PC-9 (cell line): ENCODE measurements around the gene RAMP1. TPM values are rescaled to one million over a fixed set of nuclear protein-coding genes. Genes with fewer than 3 reads are reported as not detected.

ENCODE experiments used
- BruUV-seq: library from RNA; stranded (reverse); fragments of 400-500 nt; replicated peaks from 2 replicates; lab custom pipeline; 2021; lab: Mats Ljungman, UMichigan
- CTCF ChIA-PET: fragments of 300-600 bp; sonication (Branson Sonifier 250); formaldehyde crosslinking; loops from one replicate; lab custom pipeline; 2022; ENCODE audit warnings: antibody characterized with exemption; lab: Charles Lee
- POLR2A ChIA-PET: fragments of 300-600 bp; sonication (Branson Sonifier 250); formaldehyde crosslinking; loops from one replicate; lab custom pipeline; 2022; ENCODE audit warnings: antibody characterized with exemption; ENCODE audit not compliant: unreplicated experiment; lab: Charles Lee
- DNase-seq, 2 experiments: peaks; one replicate each; pipeline versions ENCODE4 v3.0.0 to v3.0.0-alpha.2; 2015 to 2022; ENCODE audit warnings: mixed read lengths in 1 of 2
- H2AFZ ChIP-seq: fragments of 200-600 bp; sonication (generic); 2 replicates; pipeline ENCODE4 v1.8.1; 2017; ENCODE audit warnings: antibody characterized with exemption
- H3F3A ChIP-seq: fragments of 200-600 bp; sonication (generic); 2 replicates; pipeline ENCODE4 v1.8.1; 2017; ENCODE audit warnings: antibody characterized with exemption, mild to moderate bottlenecking, low read depth; ENCODE audit not compliant: insufficient read depth
- H3K27ac ChIP-seq: fragments of 200-600 bp; sonication (generic); 2 replicates; pipeline ENCODE4 v1.6.1; 2016; ENCODE audit warnings: mixed run types
- H3K27me3 ChIP-seq: fragments of 200-600 bp; sonication (generic); 2 replicates; pipeline ENCODE4 v1.6.1; 2016; ENCODE audit warnings: low read depth, mixed run types; ENCODE audit not compliant: insufficient read depth
- H3K36me3 ChIP-seq: fragments of 200-600 bp; sonication (generic); 2 replicates; pipeline ENCODE4 v1.6.1; 2016; ENCODE audit warnings: low read depth, mixed run types
- H3K4me1 ChIP-seq: fragments of 200-600 bp; sonication (generic); replicated peaks from 2 replicates; pipeline ENCODE4 v1.6.1; 2016; ENCODE audit warnings: mixed run types; ENCODE audit not compliant: insufficient read depth
- H3K4me2 ChIP-seq: fragments of 200-600 bp; sonication (generic); 2 replicates; pipeline ENCODE4 v1.6.1; 2017; ENCODE audit warnings: mixed run types
- H3K4me3 ChIP-seq: fragments of 200-600 bp; sonication (generic); 2 replicates; pipeline ENCODE4 v1.6.1; 2016; ENCODE audit warnings: mixed run types
- H3K79me2 ChIP-seq: fragments of 200-600 bp; sonication (generic); 2 replicates; pipeline ENCODE4 v1.6.1; 2017; ENCODE audit warnings: low read depth, mixed run types
- H3K9me2 ChIP-seq: fragments of 200-600 bp; sonication (generic); 2 replicates; pipeline ENCODE4 v1.8.1; 2017; ENCODE audit warnings: mild to moderate bottlenecking; ENCODE audit not compliant: insufficient read depth
- H3K9me3 ChIP-seq: fragments of 200-600 bp; sonication (generic); 2 replicates; pipeline ENCODE4 v1.8.1; 2016; ENCODE audit warnings: low read depth; ENCODE audit not compliant: insufficient read depth
- H4K20me1 ChIP-seq: fragments of 200-600 bp; sonication (generic); 2 replicates; pipeline ENCODE4 v1.8.1; 2017; ENCODE audit not compliant: insufficient read depth
- EZH2 ChIP-seq: fragments of 200-600 bp; sonication (generic); IDR thresholded peaks from 2 replicates; pipeline ENCODE4 v1.8.0; 2017; ENCODE audit warnings: antibody characterized with exemption, low read depth
- intact Hi-C: fragments of 100-400 bp; cut with micrococcal nuclease; formaldehyde crosslinking; loops from one replicate; pipeline ENCODE4 v1.10.0; 2022; ENCODE audit not compliant: unreplicated experiment
- total RNA-seq: library from RNA; stranded (reverse); gene quantifications from 2 replicates; pipeline ENCODE4 v1.2.3, GENCODE V29; 2021
- TF ChIP-seq, protein P1 (sequence below): fragments of 200-600 bp; sonication (generic); conservative IDR thresholded peaks from 2 replicates; pipeline ENCODE4 v1.6.1; 2017; ENCODE audit warnings: mixed run types, antibody characterized with exemption, mild to moderate bottlenecking, moderate library complexity

The RAMP1 gene
- total RNA-seq, 1 experiment from 2014 or later = 48.7 TPM

DNA sequence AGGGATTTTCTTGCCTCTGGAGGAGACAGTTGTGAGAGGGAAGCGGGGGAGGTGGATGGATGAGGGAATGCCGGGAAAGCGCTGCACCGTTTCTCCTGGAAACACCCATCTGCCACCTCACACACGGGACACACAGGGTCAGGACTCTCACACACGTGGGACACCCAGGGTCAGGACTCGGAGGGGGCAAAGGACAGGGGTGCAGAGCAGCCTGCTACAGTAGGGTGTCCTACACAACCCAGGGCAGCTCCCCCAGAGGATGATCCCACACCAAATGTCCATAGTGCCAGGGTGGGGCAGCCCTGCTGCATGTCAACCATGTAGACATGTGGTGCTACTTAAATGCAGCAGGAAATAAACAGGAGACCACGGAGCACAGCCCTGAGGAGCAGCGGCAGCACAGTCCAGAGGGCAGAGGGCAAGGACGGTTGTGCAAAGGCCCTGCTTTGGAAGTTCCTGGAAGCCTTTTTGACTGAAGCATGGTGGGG lies 5.1 kb downstream of the RAMP1 start:
- H3K4me3 ChIP-seq = no peak overlapping the region
- peaks cover 94% of the 10 kb centered on the region for H3K4me1 ChIP-seq
- CTCF ChIA-PET = interaction anchor here (0.6 kb wide), 2 partner anchors 151 to 439 kb away, joined by 4 to 6 read pairs; no protein-coding TSS in a partner anchor
- no peaks in the 10 kb centered on the region for H3K9me3 ChIP-seq
- no peaks in the 10 kb centered on the region for H4K20me1 ChIP-seq
- BruUV-seq = no TSS peak
- peaks cover 72% of the 10 kb centered on the region for H3K79me2 ChIP-seq
- no peaks in the 10 kb centered on the region for H3K27me3 ChIP-seq
- H3K9me2 ChIP-seq = no peaks in the 10 kb centered on the region
- H3K27ac ChIP-seq = peak overlapping the region; percentile 82
- H3K36me3 ChIP-seq = no peaks in the 10 kb centered on the region
- intact Hi-C loops = loop anchor here (2.0 to 10.0 kb wide), 4 partner anchors 102 to 278 kb away; partner anchors contain the start of genes RAB17 and UBE2F
- no peak for TF ChIP-seq EZH2
- TF ChIP-seq, protein P1, sequence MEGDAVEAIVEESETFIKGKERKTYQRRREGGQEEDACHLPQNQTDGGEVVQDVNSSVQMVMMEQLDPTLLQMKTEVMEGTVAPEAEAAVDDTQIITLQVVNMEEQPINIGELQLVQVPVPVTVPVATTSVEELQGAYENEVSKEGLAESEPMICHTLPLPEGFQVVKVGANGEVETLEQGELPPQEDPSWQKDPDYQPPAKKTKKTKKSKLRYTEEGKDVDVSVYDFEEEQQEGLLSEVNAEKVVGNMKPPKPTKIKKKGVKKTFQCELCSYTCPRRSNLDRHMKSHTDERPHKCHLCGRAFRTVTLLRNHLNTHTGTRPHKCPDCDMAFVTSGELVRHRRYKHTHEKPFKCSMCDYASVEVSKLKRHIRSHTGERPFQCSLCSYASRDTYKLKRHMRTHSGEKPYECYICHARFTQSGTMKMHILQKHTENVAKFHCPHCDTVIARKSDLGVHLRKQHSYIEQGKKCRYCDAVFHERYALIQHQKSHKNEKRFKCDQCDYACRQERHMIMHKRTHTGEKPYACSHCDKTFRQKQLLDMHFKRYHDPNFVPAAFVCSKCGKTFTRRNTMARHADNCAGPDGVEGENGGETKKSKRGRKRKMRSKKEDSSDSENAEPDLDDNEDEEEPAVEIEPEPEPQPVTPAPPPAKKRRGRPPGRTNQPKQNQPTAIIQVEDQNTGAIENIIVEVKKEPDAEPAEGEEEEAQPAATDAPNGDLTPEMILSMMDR = no peak
- peaks cover 66% of the 10 kb centered on the region for H3F3A ChIP-seq
- peak overlapping the region; percentile 69 for H3K4me2 ChIP-seq
- 0 out of 2 replicates have a peak overlapping the region, but pooled peaks have one; percentile 62 for H2AFZ ChIP-seq
- POLR2A ChIA-PET = interaction anchor here (0.6 to 1.1 kb wide), 6 partner anchors 12 to 305 kb away, joined by 3 to 31 read pairs (median 17); no protein-coding TSS in a partner anchor
- DNase-seq = no peak

DNA sequence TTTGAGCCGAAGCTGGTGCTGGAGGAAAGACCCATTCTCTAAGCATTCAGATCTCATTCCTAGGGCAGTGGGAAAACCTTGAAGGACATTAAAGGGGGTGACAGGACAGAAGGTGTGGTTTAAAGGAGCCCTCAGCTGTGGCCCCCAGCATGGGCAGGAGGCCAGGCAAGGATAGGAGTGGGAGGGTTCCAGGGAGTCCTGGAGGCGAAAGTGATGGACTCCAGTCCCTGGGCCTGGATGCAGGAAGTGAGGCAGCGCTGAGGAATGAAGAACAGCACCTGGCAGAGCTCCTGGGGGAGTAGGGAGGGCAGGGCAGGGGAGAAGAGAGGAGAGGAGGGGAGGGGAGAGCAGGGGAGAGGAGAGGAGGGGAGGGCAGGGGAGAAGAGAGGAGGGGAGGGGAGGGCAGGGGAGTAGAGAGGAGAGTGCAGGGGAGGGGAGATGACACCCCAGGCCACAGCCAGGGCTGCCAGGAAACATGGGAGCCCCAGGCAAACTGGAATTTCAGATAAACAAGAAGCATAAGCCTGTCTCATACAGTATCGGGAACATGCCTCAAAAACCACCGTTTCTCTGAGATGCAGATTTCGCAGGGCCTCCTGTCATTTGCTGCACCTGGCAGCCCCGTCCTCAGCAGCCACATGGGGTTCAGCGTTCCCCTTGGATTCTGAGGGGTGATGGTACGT lies 5.7 kb downstream of the RAMP1 start:
- no peaks in the 10 kb centered on the region for H3K27me3 ChIP-seq
- peak overlapping the region; percentile 82 for H3K27ac ChIP-seq
- H3K9me2 ChIP-seq = no peaks in the 10 kb centered on the region
- BruUV-seq = no TSS peak
- H2AFZ ChIP-seq = 0 out of 2 replicates have a peak overlapping the region, but pooled peaks have one; percentile 62
- no peaks in the 10 kb centered on the region for H3K36me3 ChIP-seq
- H3K9me3 ChIP-seq = no peaks in the 10 kb centered on the region
- H3K4me2 ChIP-seq = peak overlapping the region; percentile 69
- peaks cover 73% of the 10 kb centered on the region for H3K79me2 ChIP-seq
- H4K20me1 ChIP-seq = no peaks in the 10 kb centered on the region
- intact Hi-C loops = loop anchor here (2.0 to 10.0 kb wide), 5 partner anchors 57 to 278 kb away; partner anchors contain the start of genes RAB17 and UBE2F
- peaks cover 99% of the 10 kb centered on the region for H3K4me1 ChIP-seq
- POLR2A ChIA-PET = interaction anchor here (0.6 to 1.1 kb wide), 7 partner anchors 11 to 304 kb away, joined by 3 to 31 read pairs (median 17); no protein-coding TSS in a partner anchor
- peak overlapping the region; percentile 12; the same call in 1 of the 2 replicates for H3K4me3 ChIP-seq
- TF ChIP-seq, protein P1 = no peak
- H3F3A ChIP-seq = peaks cover 64% of the 10 kb centered on the region
- DNase-seq = peak; percentile 85 to 87
- CTCF ChIA-PET = interaction anchor here (0.6 kb wide), 2 partner anchors 150 to 439 kb away, joined by 4 to 6 read pairs; no protein-coding TSS in a partner anchor

DNA sequence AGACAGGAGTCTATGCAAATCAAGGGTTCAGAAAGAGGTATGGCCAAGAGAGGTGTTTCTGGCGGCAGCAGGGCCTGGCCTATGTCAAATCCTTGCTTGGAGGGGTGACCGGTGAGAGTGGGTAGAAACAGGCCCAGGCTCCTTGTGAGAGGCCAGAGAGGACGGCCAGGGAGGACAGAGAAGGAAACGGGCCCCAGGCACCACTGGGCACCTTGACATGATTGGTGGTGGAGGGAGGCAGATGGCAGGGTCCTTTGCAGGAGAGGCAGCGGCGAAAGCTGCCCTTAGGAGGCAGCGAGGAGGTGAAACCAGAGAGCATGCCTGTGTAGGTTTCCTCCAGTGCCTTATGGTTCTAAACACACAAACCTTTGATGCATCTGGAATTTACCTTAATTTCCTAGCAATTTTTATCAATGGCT lies 6.2 kb downstream of the RAMP1 start:
- no peaks in the 10 kb centered on the region for H3K9me2 ChIP-seq
- TF ChIP-seq, protein P1 = no peak
- TF ChIP-seq EZH2 = no peak
- H3K4me1 ChIP-seq = peaks cover 97% of the 10 kb centered on the region
- peaks cover 73% of the 10 kb centered on the region for H3K79me2 ChIP-seq
- peak overlapping the region; percentile 12; the same call in 1 of the 2 replicates for H3K4me3 ChIP-seq
- no peaks in the 10 kb centered on the region for H4K20me1 ChIP-seq
- ChIA-PET POLR2A (interaction anchor here (0.7 to 1.1 kb wide), 2 partner anchors 11 to 302 kb away, joined by 3 to 17 read pairs; no protein-coding TSS in a partner anchor), CTCF (no interaction called here)
- no peak for DNase-seq
- H3K4me2 ChIP-seq = peak overlapping the region; percentile 69
- H3K36me3 ChIP-seq = no peaks in the 10 kb centered on the region
- H3K27me3 ChIP-seq = no peaks in the 10 kb centered on the region
- no peaks in the 10 kb centered on the region for H3K9me3 ChIP-seq
- H3K27ac ChIP-seq = peak overlapping the region; percentile 82
- no TSS peak for BruUV-seq
- H2AFZ ChIP-seq = no peak overlapping the region
- H3F3A ChIP-seq = peaks cover 59% of the 10 kb centered on the region
- intact Hi-C loops = loop anchor here (2.0 to 10.0 kb wide), 5 partner anchors 57 to 277 kb away; partner anchors contain the start of genes RAB17 and UBE2F
